GM18867 (cell line): ENCODE measurements around the gene CMSS1.
"Not testable (repeated sequence)": the region's sequence is repeated elsewhere in the genome, so short reads cannot be mapped to it uniquely, and the experiment has no call there.

ENCODE experiments used
- ATAC-seq: cut with Tn5 transposase; IDR thresholded peaks from one replicate; pipeline ENCODE4 v1.9.1; 2021; ENCODE audit warnings: mild to moderate bottlenecking, moderate library complexity; ENCODE audit not compliant: unreplicated experiment

The CMSS1 gene

DNA sequence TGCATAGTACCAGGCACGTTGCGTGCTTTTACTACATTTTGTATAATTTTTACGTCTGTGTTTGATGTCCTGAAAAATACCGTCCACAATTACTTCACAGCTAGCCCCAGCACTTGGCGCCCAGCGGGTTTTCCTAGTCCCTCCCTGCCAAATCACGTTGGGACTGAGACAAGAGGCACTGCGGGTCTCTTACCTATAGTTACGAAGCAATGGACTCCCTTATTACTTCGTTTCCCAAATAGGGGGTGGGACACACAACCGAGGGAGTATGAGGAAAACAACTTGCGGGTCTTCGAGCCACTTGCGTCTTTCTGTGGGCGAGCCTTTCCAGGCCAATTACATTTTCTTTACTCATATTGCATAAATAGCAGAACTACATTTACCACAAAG is 620 bp upstream of the CMSS1 start:
- no peak for ATAC-seq

DNA sequence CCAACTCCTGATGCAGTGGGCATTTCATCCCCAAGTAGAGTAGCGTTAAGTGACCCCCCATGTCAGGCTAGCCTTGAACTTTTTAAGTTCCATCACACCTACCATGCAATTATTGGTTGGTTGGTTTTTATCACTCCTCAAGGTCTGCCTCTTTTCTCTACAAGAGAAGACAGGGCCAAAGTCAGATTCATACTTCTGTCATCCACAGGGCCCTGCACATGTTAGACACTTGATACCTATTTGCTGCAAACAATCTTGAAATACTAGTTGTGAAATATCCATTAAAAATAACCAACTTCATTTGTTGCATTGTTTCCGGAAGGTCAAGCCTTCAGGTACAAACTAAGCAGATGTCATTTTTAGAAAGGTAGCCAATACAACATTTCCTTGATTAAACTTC is 1.2 kb downstream of the CMSS1 start:
- ATAC-seq: no peak

- no peak for ATAC-seq
Measured at GRCh38 chr3:99823723-99824711, 6.4 kb downstream of the CMSS1 start.

DNA sequence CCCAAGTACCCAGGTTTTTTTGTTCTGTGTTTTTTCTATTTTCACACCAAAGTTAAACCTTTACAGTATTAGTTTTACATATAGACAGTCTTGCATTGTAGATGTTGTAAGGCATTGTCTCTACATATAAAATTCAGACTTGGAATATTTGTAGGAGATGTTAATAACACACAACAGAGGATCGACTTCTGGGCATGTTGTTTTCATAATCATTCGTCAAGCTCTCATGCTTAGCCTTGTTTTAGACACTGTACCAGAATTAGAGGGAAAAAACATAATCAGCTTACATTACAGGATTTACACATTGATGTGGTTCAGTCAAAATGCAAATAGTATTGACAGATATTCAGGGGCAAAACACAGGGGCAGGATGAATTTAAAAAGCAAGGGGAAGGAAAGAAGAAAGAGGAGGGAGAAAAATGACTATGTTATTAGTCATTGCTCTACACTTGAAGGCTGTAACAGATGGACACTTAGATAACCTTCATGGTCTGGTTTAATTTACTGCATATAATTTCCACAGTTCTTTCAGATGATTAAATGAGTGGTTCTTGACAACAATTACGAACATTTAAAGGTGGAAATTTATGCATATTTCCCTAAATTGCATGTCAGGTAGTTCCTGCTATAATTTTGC is 7.5 kb downstream of the CMSS1 start:
- no peak for ATAC-seq

GRCh38 chr3:99829844-99830243 is 12.2 kb downstream of the CMSS1 start:
- ATAC-seq: no peak

GRCh38 chr3:99833617-99834205 is 16.0 kb downstream of the CMSS1 start:
- no peak for ATAC-seq

DNA sequence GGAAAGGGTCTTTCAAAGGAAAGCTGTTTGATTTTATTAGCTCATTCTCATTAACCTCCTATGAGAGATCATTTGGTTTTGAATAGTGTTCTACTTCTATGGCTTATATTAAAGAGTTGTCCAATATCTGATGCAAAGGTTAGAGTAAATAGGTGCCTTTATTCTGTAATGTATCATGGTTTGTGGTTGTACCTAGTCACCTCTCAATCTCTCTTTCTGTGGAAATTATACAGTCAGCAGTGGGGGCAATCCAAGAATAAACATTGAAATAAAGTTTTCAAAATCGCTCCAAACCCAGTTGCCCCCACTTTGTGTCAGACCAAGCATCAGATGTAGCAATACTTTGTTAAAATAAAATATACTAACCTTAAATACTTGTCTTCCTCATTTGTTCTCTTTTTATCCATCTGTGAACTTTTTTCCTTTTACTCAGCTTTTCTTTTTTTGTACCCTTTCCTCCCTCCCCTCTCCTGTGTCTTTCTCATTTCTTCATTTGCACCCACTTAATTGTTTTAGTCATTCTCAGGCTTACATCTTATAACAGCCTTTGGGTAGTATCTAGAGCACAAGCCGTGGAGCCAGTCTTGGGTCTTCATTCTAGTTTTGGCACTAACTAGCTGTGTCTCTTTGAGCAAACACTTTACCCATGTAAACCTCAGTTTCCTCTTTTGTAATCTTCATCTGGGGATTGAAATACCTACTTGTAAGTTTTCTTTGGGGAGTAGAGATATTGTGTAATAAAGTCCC is 16.7 kb downstream of the CMSS1 start:
- no peak for ATAC-seq

DNA sequence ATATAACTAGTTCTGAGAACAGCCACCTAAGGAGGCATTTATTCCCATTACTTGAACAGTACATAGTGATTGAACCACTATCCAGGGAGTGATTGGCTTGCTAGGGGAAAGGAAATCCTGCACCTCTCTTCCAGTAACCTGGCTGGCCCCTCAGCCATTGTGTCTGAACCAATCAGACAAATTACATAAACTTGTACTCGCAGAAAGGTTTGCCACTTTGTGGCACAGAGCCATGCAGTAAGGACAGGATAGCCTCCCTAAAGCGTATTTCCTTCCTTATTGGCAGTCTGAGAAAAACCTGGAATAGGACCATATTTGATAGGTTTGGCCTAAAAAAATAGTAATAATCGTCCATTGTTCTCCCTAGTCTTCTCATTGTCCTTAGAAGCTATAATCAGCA is 19.0 kb downstream of the CMSS1 start:
- ATAC-seq: no peak

- no peak for ATAC-seq
Measured at GRCh38 chr3:99837715-99838114, 20.1 kb downstream of the CMSS1 start.

GRCh38 chr3:99838755-99839154 is 21.1 kb downstream of the CMSS1 start:
- no peak for ATAC-seq

DNA sequence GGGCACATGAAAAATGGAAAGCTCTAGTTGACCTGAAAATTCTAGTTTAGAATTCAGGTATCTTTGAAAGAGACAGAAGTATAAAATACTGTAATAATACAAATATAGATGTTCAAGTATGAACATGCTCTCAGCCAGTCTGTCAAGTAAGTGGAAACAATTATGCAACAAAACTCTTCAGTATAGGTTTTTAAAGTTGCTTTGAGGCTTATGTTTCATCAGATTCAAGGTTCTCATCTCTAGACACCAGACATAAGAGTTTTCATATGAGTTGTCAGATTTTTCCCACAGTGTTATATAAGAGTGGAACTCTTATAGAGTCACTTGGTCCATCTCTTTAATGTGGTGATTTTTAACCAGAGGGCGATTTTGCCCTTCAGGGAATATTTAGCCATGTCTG is 22.0 kb downstream of the CMSS1 start:
- ATAC-seq: no peak

GRCh38 chr3:99841949-99842348 is 24.3 kb downstream of the CMSS1 start:
- not testable (repeated sequence) for ATAC-seq

DNA sequence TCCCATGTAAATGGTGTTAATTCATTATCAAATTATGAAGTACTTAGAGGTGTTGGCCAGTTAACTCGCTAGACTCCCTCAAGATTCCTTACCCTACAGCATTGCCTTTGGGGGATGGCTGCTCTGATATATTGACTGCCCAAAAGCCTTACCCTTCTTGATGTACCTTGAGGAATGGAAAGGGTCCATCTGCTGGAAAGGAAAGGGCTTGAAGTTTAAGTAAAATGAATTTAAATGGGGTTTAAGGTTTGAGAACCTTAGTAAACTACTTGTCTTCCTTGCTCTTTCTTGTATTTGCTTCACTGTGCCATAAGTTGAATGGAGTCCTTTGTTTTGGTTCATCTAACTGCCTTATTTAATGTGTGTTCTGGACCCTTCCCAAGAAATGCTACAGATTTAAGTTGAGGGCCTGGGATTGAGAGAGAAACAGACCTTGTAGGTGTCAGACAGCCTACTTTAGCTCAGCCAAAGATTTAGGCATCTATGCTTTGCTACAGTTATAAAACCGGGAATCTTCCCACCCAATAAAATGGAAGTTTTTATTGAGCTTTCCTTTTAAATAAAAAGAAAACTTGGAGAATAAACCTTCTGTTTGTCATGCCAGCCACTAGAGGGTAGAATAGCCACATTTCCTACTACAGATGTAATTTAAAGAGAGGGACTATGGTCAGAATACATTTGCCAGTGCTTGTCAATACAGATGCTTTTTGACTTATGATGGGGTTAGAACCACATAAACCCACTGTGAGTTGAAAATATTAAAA is 25.3 kb downstream of the CMSS1 start:
- ATAC-seq: no peak

DNA sequence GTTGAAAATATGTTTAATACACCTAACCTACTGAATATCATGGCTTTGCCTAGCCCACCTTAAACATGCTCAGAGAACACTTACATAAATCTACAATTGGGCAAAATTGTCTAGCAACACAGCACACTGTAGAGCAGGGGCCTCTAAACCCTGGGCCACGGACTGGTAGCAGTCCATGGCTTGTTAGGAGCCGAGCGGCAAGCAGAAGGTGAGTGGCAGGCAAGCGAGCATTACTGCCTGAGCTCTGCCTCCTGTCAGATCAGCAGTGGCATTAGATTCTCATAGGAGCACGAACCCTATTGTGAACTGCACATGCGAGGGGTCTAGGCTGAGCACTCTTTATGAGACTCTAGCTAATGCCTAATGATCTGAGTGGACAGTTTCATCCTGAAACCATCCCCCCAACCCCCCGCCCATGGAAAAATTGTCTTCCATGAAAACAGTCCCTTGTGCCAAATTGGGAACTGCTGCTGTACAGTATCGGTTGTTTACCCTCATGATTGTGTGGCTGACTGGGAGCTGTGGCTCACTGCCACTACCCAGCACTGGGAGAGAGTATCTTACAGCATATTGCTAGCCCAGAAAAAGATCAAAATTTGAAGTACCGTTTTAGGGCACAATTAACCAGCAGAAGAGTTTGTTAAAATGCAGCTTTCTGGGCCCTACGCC is 26.1 kb downstream of the CMSS1 start:
- no peak for ATAC-seq

GRCh38 chr3:99845331-99845730 is 27.7 kb downstream of the CMSS1 start:
- ATAC-seq: no peak

GRCh38 chr3:99845999-99846398 is 28.3 kb downstream of the CMSS1 start:
- ATAC-seq: no peak

DNA sequence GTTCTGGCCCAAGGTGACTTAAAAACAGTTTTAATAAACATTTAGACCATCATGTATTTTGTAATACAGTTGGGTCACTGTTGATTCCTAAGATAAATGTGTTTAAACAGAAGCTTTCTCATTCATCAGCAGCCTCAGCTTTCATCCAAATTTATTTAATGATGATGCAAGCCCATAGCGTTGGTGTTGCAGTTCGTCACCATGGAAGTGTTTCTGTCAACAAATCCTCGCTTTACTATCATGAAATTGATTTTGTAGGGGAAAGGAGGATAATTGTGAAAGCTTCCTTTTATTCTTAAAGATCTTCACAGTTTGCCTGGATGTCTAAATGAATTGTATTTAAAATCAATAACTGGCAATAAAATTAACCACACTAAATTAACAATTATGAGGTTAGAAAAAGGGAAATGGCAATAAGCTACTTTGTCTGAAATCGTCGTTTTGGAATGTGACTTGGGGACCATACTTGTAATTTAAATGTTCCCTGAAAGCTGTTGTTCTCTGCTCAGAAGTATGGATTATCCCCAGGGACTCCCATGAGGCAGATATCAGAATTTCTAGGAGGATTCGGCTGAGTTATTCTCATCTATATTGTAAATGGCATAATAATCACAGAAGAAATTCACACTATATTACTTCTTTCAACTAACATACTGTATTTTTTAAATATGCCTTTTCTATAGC is 29.0 kb downstream of the CMSS1 start:
- ATAC-seq: no peak

DNA sequence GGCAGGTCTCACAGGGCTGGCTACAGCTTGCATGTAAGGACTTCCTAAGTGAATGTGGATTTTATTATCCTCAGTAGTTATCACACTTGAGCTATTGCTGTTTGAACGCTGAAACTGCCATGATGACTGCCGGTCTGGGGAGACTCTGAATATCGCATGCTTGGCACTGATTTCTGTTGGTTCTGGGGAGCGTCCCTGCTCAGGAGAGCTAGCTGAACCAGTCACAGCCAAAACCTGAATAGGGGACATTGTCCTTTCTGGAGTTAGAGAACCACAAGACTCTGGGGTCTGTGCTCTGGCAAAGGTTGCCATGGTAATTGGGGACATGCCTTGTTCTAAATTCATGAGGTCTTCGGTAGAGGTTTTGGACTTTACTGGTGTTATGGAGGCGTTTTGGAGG is 30.8 kb downstream of the CMSS1 start:
- no peak for ATAC-seq

DNA sequence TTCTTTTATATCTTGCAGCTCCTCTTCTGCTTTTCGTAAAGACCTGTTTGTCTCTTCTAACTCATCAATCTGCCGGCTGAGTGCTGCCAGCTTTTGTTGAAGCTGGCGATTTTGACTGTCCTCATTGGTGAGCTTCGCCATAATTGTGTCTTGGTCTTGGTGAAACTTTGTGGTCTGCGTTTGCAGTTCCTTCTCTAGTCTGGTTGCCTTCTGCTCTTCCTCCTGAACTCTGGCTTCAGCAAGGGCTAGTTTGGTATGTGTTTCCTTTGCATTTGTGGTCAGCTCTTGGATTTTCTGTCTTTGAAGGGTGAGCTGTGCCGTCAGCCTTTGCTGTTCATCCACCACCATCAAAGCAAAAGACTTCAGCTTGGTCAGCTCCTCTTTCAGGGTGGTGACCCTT is 32.9 kb downstream of the CMSS1 start:
- no peak for ATAC-seq
